H9 (cell line): ENCODE data around the gene NXN. TPM values are rescaled to one million over a fixed set of nuclear protein-coding genes. Genes with fewer than 3 reads are reported as not detected.

Source experiments
- DNase-seq: peaks from one replicate; pipeline ENCODE4 v3.0.0-alpha.2; 2017
- H2AFZ ChIP-seq: one replicate; pipeline ENCODE4 v1.6.1; 2013; ENCODE audit warnings: mild to moderate bottlenecking, low read length, control low read depth, moderate library complexity
- H2AK5ac ChIP-seq: 2 replicates; pipeline ENCODE4 v1.6.1; 2013; ENCODE audit warnings: low read length, control low read depth, mixed read lengths; ENCODE audit not compliant: insufficient read length
- H2BK120ac ChIP-seq: one replicate; pipeline ENCODE4 v1.6.1; 2013; ENCODE audit warnings: low read depth, mild to moderate bottlenecking, low read length, control low read depth, inconsistent platforms; ENCODE audit not compliant: poor library complexity, severe bottlenecking
- H2BK12ac ChIP-seq: 2 replicates; pipeline ENCODE4 v1.6.1; 2013; ENCODE audit warnings: low read length, control low read depth, mixed read lengths, low read depth; ENCODE audit not compliant: insufficient read length
- H2BK15ac ChIP-seq: 2 replicates; pipeline ENCODE4 v1.6.1; 2013; ENCODE audit warnings: low read depth, low read length, control low read depth
- H2BK20ac ChIP-seq: one replicate; pipeline ENCODE4 v1.6.1; 2013; ENCODE audit warnings: low read depth, mild to moderate bottlenecking, low read length, control low read depth, inconsistent platforms; ENCODE audit not compliant: poor library complexity, severe bottlenecking
- H2BK5ac ChIP-seq: 2 replicates; pipeline ENCODE4 v1.6.1; 2013; ENCODE audit warnings: low read length, control low read depth, mixed read lengths; ENCODE audit not compliant: insufficient read length
- H3K14ac ChIP-seq: 2 replicates; pipeline ENCODE4 v1.6.1; 2013; ENCODE audit warnings: low read length, control low read depth; ENCODE audit not compliant: insufficient read depth
- H3K18ac ChIP-seq: 2 replicates; pipeline ENCODE4 v1.6.1; 2013; ENCODE audit warnings: low read depth, mild to moderate bottlenecking, mixed read lengths, low read length, control low read depth; ENCODE audit not compliant: insufficient read length
- H3K23ac ChIP-seq: 2 replicates; pipeline ENCODE4 v1.6.1; 2013; ENCODE audit warnings: low read length, control low read depth, mixed read lengths, low read depth; ENCODE audit not compliant: insufficient read length
- H3K23me2 ChIP-seq: 2 replicates; pipeline ENCODE4 v1.6.1; 2013; ENCODE audit warnings: low read depth, mild to moderate bottlenecking, mixed read lengths, low read length, control low read depth; ENCODE audit not compliant: insufficient read length, poor library complexity, severe bottlenecking
- H3K27ac ChIP-seq: 2 replicates; pipeline ENCODE4 v1.5.1; 2013; ENCODE audit warnings: low read length, control low read depth, mixed read lengths, low read depth; ENCODE audit not compliant: insufficient read length
- H3K27me3 ChIP-seq: 2 replicates; pipeline ENCODE4 v1.6.1; 2013; ENCODE audit warnings: low read length, control low read depth, inconsistent platforms; ENCODE audit not compliant: insufficient read depth
- H3K4ac ChIP-seq: 2 replicates; pipeline ENCODE4 v1.6.1; 2013; ENCODE audit warnings: low read depth, mild to moderate bottlenecking, control low read depth, inconsistent platforms, low read length, moderate library complexity
- H3K4me1 ChIP-seq: 2 replicates; pipeline ENCODE4 v1.6.1; 2013; ENCODE audit warnings: low read length, control low read depth, inconsistent platforms; ENCODE audit not compliant: insufficient read depth
- H3K4me2 ChIP-seq: 2 replicates; pipeline ENCODE4 v1.6.1; 2013; ENCODE audit warnings: low read length, control low read depth, mixed read lengths; ENCODE audit not compliant: insufficient read length, insufficient read depth
- H3K56ac ChIP-seq: 2 replicates; pipeline ENCODE4 v1.6.1; 2013; ENCODE audit warnings: low read depth, mild to moderate bottlenecking, mixed read lengths, low read length, control low read depth; ENCODE audit not compliant: insufficient read length
- H3K79me1 ChIP-seq: 2 replicates; pipeline ENCODE4 v1.6.1; 2013; ENCODE audit warnings: low read depth, mild to moderate bottlenecking, moderate library complexity, low read length, control low read depth, inconsistent platforms; ENCODE audit not compliant: insufficient read depth, poor library complexity, severe bottlenecking
- H3K79me2 ChIP-seq: 2 replicates; pipeline ENCODE4 v1.6.1; 2013; ENCODE audit warnings: low read length, control low read depth, inconsistent platforms; ENCODE audit not compliant: insufficient read depth
- H3K9ac ChIP-seq: 2 replicates; pipeline ENCODE4 v1.6.1; 2013; ENCODE audit warnings: low read length, control low read depth, mixed read lengths; ENCODE audit not compliant: insufficient read length; ENCODE audit errors: extremely low read depth
- H3K9me3 ChIP-seq: one replicate; pipeline ENCODE4 v1.6.1; 2013; ENCODE audit warnings: low read depth, low read length, inconsistent platforms; ENCODE audit not compliant: control insufficient read depth
- H3T11ph ChIP-seq: one replicate; pipeline ENCODE4 v1.6.1; 2013; ENCODE audit warnings: mild to moderate bottlenecking, low read length, control low read depth, inconsistent platforms
- H4K20me1 ChIP-seq: one replicate; pipeline ENCODE4 v1.6.1; 2013; ENCODE audit not compliant: control insufficient read depth, insufficient read length, insufficient read depth
- H4K5ac ChIP-seq: 2 replicates; pipeline ENCODE4 v1.6.1; 2013; ENCODE audit warnings: low read depth, mild to moderate bottlenecking, mixed read lengths, low read length, control low read depth; ENCODE audit not compliant: insufficient read length
- H4K8ac ChIP-seq: replicated peaks from 2 replicates; pipeline ENCODE4 v1.6.1; 2013; ENCODE audit warnings: low read length, control low read depth, mixed read lengths, low read depth; ENCODE audit not compliant: insufficient read length
- H4K91ac ChIP-seq: 2 replicates; pipeline ENCODE4 v1.6.1; 2013; ENCODE audit warnings: low read depth, mild to moderate bottlenecking, moderate library complexity, mixed read lengths, low read length, control low read depth; ENCODE audit not compliant: insufficient read length
- H3K27ac Mint-ChIP-seq, 3 experiments: 2 replicates in 2 of 3; 3 replicates in 1 of 3; pipeline ENCODE4 v1.8.0; 2020 to 2021; ENCODE audit warnings: mixed read lengths in 3 of 3, mild to moderate bottlenecking in 1 of 3, moderate library complexity in 1 of 3
- H3K27me3 Mint-ChIP-seq: 2 replicates; pipeline ENCODE4 v1.8.0; 2021; ENCODE audit warnings: low read depth, mild to moderate bottlenecking, moderate library complexity, mixed read lengths
- H3K36me3 Mint-ChIP-seq, 3 experiments: 2 replicates in 2 of 3; 3 replicates in 1 of 3; pipeline ENCODE4 v1.8.0; 2020 to 2021; ENCODE audit warnings: low read depth in 3 of 3, mixed read lengths in 3 of 3; ENCODE audit not compliant: insufficient read depth in 1 of 3
- H3K4me1 Mint-ChIP-seq, 2 experiments: 2 replicates each; pipeline ENCODE4 v1.8.0; 2020; ENCODE audit warnings: mixed read lengths in 2 of 2
- H3K4me3 Mint-ChIP-seq, 2 experiments: 2 replicates in 1 of 2; 3 replicates in 1 of 2; pipeline ENCODE4 v1.8.0; 2020 to 2021; ENCODE audit warnings: mild to moderate bottlenecking in 2 of 2, mixed read lengths in 2 of 2, moderate library complexity in 1 of 2
- H3K9me3 Mint-ChIP-seq, 2 experiments: 2 replicates in 1 of 2; 3 replicates in 1 of 2; pipeline ENCODE4 v1.8.0; 2020; ENCODE audit warnings: mild to moderate bottlenecking in 2 of 2, mixed read lengths in 2 of 2, moderate library complexity in 1 of 2
- WGBS: extraction: QIAGEN DNeasy Blood & Tissue Kit; methylation state at CpG from one replicate; pipeline ENCODE4 v1.1.7; 2013; ENCODE audit warnings: missing lambda C conversion rate, low lambda C conversion rate, mixed read lengths; ENCODE audit not compliant: insufficient read length; ENCODE audit errors: extremely low coverage; 5-methylcytosine and 5-hydroxymethylcytosine counted together
- total RNA-seq: library from RNA; stranded (reverse); gene quantifications from 2 replicates; pipeline ENCODE4 v1.2.1, GENCODE V29; 2021
- TF ChIP-seq, protein P1 (sequence below): fragments of 200-600 bp; sonication (generic); conservative IDR thresholded peaks from 3 replicates; pipeline ENCODE4 v1.8.0; 2021; ENCODE audit warnings: antibody characterized with exemption, mild to moderate bottlenecking

Gene NXN
- total RNA-seq, 1 experiment from 2014 or later = 93.6 TPM

DNA sequence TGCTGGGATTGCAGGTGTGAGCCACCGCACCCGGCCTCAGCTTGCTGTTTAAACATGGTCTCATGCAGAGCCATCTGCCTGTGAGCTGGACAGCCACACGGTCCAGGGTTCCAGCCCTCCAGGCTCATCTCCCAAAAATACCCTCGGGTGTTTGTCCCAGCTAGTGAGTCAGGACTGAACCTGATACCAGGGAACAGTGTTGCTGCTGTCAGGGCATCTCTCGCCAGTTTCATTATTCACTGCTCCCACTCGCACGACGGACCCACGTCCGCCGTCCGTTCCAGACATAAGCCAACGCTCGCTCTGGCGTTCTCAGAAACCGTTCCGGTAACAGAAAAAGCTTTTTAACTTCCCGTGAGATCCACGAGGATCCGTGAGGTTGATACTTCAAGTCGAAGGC lies 77.6 kb downstream of the NXN start:
- Histone ChIP-seq H3K9me3 (no peaks in the 10 kb centered on the region), H2BK12ac (peak overlapping the region; percentile 68), H2BK120ac (no peak overlapping the region), H4K5ac (no peak overlapping the region), H3K23me2 (no peaks in the 10 kb centered on the region), H3K79me1 (peaks cover 7% of the 10 kb centered on the region), H4K91ac (no peak overlapping the region), H3K4ac (no peak overlapping the region), H2BK5ac (no peak overlapping the region), H2BK20ac (no peak overlapping the region), H4K20me1 (no peaks in the 10 kb centered on the region), H3K27me3 (no peaks in the 10 kb centered on the region), H3K4me1 (peaks cover 7% of the 10 kb centered on the region; the same call in 1 of the 2 replicates), H3K18ac (no peak overlapping the region), H3K9ac (no peak overlapping the region), H2AK5ac (no peak overlapping the region), H3K4me2 (no peak overlapping the region), H2AFZ (no peak overlapping the region), H3K23ac (no peak overlapping the region), H3T11ph (no peak overlapping the region), H3K14ac (no peak overlapping the region), H3K27ac (no peak overlapping the region), H3K79me2 (peaks cover 13% of the 10 kb centered on the region; the same call in 1 of the 2 replicates), H2BK15ac (no peak overlapping the region), H4K8ac (no peak overlapping the region), H3K56ac (no peak overlapping the region)
- DNase-seq = no peak
- no CpG with 5 or more reads among the region's 21 CpGs for WGBS
- peaks cover 43 to 52% of the 10 kb centered on the region in 2 experiments for H3K4me1 Mint-ChIP-seq
- H3K4me3 Mint-ChIP-seq = no peak overlapping the region
- H3K27ac Mint-ChIP-seq = peak overlapping the region; percentile 70 to 89 (median 79)
- no peaks in the 10 kb centered on the region; the same call in 1 of the 2 replicates for H3K27me3 Mint-ChIP-seq
- H3K36me3 Mint-ChIP-seq = peaks cover 4 to 14% (median 10%) of the 10 kb centered on the region in 3 experiments; a peak in 4 of 7 replicates
- H3K9me3 Mint-ChIP-seq = no peaks in the 10 kb centered on the region
- TF ChIP-seq, protein P1, sequence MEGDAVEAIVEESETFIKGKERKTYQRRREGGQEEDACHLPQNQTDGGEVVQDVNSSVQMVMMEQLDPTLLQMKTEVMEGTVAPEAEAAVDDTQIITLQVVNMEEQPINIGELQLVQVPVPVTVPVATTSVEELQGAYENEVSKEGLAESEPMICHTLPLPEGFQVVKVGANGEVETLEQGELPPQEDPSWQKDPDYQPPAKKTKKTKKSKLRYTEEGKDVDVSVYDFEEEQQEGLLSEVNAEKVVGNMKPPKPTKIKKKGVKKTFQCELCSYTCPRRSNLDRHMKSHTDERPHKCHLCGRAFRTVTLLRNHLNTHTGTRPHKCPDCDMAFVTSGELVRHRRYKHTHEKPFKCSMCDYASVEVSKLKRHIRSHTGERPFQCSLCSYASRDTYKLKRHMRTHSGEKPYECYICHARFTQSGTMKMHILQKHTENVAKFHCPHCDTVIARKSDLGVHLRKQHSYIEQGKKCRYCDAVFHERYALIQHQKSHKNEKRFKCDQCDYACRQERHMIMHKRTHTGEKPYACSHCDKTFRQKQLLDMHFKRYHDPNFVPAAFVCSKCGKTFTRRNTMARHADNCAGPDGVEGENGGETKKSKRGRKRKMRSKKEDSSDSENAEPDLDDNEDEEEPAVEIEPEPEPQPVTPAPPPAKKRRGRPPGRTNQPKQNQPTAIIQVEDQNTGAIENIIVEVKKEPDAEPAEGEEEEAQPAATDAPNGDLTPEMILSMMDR = no peak
